Frontal cortex (tissue), 4 donors: ENCODE data around the gene FAAP20. TPM values are rescaled to one million over a fixed set of nuclear protein-coding genes. Genes with fewer than 3 reads are reported as not detected.
"Not testable (repeated sequence)": the region's sequence is repeated elsewhere in the genome, so short reads cannot be mapped to it uniquely, and the experiment has no call there.

Experiments
- DNase-seq, 2 donors: peaks; one replicate each; pipeline ENCODE4 v3.0.0; 2012; ENCODE audit warnings: low spot score in 2 of 2
- FAIRE-seq: peaks from 2 replicates; lab custom pipeline; 2012; peaks lifted over from hg19 to GRCh38; lab: Jason Lieb, UNC
- total RNA-seq: library from RNA; depleted of rRNA; stranded (reverse); fragments of >200 nt; gene quantifications from one replicate; pipeline ENCODE4 v1.2.3, GENCODE V29; 2014
- donor health status: control.
- donor health status: control.
- donor health status: control.

Gene FAAP20
- total RNA-seq, 1 donor from 2014 or later: 19.2 TPM

DNA sequence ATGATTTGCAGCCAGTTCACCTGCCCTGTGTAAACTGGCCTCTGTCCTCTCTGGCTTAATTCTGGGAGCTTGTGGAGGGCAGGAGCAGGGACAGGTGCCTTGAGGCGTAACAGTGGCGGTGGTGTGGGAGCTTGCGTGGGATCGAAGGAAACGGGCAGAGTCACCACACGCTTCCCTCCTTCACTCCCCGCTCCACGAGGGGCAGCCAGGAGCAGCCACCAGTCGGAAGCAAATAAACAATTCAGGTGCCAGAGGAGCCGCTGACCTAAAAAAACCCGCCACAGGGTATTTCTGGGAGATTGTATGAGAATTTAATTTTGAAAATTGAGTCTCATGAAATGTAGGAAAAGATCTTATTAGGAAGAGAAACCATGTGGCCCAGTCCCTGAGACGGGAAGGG lies 26.0 kb downstream of the FAAP20 start:
- DNase-seq (no peak), FAIRE-seq (no peak)

DNA sequence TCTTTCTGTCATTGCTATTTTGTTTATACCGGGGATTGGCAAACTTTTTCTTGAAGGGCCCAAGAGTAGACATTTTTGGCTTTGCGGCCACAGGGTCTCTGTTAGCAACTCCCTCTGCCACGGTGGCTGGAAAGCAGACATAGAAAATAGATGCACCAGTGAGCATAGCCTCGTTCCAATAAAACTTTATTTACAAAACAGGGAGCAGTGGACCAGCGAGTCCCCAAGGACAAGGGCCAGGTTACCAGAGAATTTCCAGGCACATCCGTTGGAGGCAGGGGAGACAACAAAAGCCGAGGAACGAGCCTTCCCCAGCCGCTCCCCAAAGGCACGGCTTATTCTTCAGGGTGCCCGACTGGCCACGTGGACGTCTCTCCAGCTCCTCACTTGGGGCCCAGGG lies 26.5 kb downstream of the FAAP20 start:
- FAIRE-seq (no peak), DNase-seq (no peak)

DNA sequence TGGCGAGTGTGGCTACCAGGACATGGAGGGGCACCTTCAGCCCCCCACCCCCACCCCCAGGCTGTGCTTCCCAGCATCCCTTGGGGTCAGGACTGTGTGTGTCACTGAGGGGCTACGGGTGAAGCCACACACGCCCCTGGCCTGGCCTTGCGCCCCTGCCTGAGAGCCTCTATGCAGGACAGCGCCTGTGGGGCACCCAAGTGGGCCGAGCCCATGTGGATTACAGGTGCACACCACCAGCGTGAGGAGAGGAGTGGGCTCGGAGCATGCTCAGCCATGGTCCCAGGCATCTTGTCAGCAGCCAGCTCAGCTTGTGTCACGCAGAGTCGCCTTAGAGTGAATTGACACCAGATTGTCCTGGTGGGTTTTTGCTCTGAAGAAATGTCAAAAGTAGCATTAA lies 27.9 kb downstream of the FAAP20 start:
- no peak for DNase-seq
- FAIRE-seq: no peak

DNA sequence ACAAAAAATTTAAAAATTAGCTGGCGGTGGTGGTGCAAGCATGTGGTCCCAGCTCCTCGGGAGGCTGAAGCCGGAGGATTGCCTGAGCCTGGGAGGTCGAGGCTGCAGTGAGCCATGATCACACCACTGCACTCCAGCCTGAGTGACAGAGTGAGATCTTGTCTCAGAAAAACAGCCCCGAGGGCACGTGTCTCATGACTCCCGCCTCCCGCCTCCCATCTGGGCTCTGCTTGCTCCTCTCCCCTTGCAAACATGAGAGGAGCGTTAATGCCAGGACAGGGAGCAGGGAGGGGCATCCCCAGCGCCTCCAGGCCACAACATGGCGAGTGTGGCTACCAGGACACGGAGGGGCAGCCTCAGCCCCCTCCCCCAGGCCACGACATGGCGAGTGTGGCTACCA lies 28.3 kb downstream of the FAAP20 start:
- DNase-seq (no peak), FAIRE-seq (no peak)

DNA sequence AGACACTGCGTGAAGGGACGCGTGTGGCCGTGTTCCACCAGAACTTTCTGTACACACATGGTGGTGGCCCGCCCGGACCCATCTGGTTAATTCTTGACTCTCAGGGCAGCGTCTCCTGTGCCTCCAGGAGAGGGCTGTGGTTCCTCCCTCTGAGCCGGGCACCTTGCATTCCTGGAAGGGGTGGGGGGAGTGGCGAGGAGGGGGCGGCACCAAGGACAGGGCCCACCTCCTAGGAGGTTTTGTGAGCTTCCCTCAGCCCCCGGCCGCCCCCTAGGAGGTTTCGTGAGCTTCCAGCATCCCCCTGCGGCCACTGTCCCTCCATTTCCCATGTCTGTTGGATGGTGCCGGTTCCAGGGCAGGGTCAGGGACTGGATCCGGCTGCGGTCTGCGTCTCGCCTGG lies 28.9 kb downstream of the FAAP20 start:
- FAIRE-seq (no peak), DNase-seq (no peak)

DNA sequence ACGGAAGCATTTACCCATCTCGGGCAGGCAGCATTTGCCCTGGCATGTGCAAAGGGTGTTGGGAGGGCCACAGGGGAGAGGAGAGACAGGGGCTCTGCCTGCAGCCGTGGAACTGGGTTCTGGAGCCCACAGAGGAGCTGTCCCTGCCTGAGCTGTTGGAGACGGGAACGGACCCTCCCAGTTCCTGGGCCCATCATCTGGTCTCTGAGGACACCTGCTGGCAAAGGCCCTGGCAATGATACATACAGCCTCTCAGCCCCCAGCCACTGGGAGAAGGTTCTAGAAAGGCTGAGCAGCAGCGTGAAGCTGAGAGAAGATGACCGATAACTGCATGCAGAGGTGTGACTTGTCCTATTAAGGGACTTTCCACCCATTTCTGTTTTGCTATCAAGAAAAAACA lies 31.4 kb downstream of the FAAP20 start:
- no peak for DNase-seq
- FAIRE-seq: no peak

DNA sequence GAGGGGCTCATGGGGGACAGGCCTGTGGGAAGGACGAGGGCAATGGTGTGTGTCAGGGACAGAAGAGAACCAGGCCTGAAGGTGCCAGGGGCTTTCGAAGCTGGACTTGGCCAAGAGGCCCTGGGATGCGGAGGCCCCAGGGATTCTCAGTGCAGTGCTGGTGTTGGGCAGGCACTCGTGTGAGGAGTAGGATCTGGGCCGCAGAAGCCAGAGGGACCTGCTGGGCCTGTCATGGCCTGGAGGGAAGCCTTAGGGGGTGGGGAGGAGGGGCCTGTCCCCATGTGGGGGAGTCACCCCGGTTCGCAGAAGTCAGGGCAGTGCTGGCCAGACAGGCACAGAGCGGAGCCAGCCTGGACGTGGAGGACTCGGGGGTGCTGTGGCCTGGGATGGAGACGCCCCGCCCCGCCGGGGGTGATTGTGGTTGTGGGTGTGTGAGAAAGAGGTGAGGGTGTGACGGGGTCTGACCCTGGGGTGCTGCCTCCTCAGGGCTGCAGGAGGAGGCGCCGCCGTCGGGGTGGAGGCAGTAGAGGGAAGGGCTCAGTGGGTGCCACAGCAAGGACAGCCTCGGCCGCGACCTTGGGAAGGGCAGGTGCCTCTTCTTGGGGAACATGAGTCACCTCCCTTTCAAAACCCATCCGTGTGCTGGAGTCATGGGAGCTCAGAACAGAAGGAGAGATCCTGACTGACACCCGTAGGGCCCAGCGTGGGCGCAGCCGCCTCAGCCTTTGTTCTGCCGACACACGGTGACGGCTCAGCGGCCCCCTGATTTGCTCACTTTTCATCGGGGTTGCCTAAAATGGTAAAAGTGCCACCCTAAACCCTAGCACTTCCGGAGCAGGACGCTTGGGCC lies 33.9 kb downstream of the FAAP20 start:
- FAIRE-seq (no peak), DNase-seq (no peak)

DNA sequence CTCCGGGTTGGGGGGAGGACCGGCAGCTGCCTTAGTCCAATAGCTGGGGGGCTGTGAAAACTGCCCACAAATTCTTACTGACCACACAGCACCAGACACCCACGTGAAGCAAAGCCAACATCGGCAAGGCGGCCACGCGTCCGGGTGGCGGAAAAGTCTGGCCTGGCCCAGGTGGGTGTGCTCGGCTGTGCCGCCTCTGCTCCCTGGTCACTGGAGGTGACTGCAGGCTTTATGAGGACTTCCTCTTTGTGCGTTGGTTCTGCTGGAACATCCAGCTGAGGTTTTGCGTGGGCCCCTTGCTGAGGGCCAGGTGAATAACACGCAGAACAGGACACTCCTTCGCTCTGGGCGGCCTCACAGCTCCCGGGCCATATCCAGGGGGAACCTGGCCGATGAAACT lies 35.4 kb downstream of the FAAP20 start:
- FAIRE-seq: no peak
- DNase-seq: no peak

DNA sequence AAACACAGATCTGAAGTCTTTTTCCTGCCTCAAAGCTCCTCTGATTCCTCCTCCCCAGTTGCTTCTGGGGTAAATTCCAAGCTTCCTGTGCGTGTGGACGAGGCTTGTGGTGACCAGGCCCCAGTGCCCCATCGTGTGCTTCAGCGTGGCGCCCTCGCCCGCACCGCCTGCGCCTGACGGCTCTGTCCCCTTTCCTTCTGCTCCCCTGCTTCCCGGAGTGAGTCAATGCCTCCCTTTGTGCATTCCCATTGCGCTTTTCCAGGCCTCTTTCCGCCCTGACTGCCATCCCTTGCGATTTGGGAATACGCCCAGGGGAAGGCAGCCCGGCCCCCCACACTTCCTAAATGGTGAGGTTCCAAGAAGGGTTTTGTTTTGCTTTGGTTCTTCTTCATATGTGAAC lies 36.3 kb downstream of the FAAP20 start:
- peak in 1 of 2 donors; percentile 57 for DNase-seq
- no peak for FAIRE-seq

DNA sequence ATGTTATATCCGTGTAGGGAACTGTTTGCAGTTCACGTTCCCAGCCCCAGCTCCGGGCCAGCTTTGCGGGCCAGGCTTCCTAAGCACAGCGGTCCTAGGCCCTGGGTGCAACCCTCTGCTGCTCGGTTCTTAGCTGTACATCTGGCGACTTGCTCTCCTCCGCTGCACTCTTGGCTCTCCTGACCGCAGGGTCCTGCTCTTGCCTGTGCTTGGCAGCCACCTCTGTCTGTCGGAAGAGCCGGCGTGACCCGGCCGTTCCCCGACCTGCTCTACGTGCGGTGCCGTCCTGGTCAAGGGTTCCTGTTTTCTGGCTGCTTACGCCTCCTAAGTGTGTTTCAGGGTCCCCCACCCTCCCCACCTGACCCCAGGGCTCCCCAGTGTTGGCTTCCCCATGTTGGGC lies 36.7 kb downstream of the FAAP20 start:
- no peak for FAIRE-seq

DNA sequence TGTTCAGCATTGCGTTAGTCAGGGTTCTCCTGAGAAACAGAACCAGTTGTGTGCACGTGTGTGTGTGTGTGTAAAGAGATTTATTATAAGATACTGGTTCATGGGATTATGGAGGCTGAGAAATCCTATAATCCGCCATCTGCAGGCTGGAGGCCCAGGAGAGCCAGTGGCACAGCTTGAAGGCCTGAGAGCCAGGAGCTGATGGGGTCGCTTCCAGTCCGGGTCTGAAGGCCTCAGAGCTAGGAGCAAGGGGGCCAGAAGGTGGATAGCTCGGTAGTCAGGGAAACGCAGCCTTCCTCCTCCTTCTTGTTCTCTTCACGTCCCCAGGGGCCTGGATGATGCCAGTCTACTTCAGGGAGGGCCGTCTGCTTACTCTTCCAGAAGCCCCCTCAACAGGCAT lies 37.7 kb downstream of the FAAP20 start:
- no peak for FAIRE-seq
- no peak for DNase-seq

More for the DNA sequence above, 36.7 kb downstream of the FAAP20 start:
- no peak for DNase-seq

DNA sequence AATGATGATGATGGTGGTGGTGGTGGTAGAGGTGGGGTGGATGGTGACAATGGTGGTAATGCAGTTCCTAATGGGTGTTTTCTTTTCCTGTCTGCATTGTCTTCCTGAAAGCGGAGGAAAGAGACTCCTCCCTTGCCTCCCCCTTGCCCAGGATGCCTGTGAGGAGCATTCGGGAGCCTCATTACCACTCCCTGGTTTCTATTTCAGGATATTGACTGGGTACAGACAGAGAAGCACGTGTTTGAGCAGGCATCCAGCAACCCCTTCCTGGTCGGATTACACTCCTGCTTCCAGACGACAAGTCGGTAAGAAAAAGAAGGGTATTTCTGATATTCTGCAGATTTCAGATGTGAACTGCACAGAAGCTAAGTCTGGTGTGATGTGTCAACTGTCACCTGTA lies 38.8 kb downstream of the FAAP20 start:
- DNase-seq (no peak), FAIRE-seq (no peak)

DNA sequence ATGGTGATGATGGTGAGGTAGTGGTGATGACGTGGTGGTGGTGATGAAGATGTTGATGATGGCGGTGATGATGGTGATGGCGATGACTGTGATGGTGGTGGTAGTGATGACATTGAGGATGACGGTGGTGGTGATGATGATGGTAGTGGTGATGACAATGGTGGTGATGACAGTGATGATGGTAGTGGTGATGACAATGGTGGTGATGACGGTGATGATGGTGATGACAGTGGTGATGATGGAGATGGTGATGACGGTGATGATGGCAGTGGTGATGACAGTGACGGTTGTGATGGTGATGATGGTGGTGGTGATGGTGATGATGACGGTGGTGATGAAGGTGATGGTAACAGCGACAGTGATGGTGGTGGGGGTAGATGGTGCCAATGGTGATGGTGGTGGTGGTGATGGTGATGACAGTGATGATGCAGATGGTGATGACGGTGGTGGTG lies 39.4 kb downstream of the FAAP20 start:
- DNase-seq (no peak), FAIRE-seq (no peak)

DNA sequence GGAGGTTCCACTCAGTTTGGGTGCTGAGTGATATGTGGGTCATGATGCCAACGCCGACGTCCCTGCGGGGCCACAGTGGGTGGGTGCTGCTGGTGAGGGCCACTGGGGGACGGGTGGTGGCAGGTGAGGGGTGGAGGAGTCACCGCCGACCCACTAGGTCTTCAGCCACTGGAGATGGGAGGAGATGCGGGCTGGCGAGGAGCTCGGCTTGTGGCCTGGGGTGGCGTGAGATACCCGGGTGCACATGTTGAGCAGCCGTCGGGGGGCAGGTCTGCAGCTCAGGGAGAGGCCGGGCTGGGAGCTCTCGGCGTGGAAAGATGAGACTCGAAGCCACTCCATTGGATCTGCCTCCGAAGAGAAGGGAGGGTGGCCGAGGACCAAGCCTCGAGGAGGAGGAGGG lies 40.5 kb downstream of the FAAP20 start:
- DNase-seq (no peak), FAIRE-seq (no peak)

DNA sequence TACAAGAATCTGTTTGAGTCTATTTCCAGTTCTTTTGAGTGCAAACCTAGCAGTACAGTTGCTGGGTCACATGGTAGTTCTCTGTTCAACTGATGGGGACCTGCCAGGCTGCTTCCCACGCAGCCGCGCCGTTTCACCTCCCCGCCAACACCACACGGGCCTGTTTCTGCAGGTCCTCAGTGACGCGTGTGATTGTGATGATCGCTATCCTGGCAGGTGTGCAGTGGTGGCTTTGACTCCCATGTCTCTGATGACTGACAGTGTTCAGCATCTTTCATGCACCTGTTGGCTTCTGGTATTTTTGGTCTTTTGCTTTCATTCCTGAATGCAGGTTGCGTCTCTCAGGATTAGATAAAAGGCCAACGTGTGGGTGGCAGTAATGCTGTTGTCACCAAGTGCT lies 41.6 kb downstream of the FAAP20 start:
- FAIRE-seq (no peak), DNase-seq (no peak)

DNA sequence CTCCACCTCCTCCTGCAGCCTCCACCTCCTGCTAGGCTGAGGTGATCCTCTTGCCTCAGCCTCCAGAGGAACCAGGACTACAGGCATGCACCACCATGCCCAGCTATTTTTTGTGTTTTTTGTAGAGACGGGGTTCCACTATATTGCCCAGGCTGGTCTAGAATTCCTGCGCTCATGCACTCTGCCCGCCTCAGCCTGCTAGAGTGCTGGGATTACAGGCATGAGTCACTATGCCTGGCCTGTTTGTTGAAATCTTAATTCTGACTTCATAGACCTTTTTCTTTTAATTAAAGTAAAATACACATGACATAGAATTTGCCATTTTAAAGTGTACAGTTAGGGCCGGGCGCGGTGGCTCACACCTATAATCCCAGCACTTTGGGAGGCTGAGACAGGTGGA lies 42.7 kb downstream of the FAAP20 start:
- DNase-seq (no peak), FAIRE-seq (no peak)

DNA sequence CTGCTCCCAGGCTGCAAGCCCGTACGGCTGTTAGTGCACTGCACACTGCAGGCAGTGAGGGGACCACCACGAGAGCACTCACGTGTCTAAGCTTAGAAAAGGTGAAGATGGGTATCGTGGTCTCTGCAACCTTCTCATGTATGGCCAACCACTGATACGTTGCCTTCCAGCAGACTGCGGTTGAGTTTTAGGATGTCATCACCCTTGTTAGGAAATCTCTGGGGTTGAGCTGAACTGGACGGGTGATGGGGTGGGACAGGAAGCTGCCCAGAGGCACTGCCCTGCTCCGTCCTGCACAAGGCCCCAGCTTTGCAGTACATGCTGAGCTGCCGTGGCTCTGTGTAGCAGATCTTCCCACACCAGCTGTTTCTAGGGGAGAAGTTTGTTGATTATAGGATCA lies 43.3 kb downstream of the FAAP20 start:
- DNase-seq (no peak), FAIRE-seq (no peak)

DNA sequence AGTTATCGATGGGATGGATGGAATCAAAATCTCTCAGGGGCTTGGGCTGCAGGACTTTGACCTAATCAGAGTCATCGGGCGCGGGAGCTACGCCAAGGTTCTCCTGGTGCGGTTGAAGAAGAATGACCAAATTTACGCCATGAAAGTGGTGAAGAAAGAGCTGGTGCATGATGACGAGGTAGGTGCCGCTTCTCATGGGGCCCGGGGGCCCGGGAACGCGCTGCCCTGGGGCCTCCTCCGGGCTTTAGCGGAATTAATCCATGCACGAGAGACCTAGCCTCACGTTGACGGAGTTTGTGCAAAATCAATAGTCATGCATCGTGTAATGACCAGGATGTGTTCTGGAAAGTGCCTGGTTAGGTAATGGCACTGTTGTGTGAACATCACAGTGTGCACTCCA lies 43.8 kb downstream of the FAAP20 start:
- DNase-seq (no peak), FAIRE-seq (no peak)

DNA sequence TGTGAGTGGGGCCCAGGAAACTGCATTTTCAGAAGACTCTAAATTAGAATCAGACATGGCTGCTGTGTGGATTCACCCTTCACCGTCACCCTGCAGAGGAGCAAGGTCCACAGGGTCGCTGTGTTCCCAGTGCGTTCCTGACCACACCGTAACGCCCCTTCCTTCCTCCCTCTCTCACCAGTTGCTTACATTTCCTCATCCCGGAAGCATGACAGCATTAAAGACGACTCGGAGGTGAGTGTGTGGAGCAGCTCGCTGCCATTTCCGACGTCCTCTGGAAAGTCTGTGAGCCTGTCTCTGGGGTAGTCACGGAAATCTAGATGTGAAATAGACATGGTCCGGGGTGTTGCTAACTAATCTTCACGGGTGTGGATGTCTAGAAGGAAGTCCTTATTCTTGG lies 45.9 kb downstream of the FAAP20 start:
- DNase-seq: no peak
- no peak for FAIRE-seq

DNA sequence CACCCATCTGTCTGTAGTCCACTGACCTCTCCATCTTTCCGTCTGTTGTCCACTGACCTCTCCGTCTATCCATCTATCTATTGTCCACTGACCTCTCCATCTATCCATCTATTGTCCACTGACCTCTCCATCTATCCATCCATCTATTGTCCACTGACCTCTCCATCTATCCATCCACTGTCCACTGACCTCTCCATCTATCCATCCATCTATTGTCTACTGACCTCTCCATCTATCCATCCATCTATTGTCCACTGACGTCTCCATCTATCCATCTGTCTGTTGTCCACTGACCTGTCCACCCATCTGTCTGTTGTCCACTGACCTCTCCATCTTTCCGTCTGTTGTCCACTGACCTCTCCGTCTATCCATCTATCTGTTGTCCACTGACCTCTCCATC lies 46.7 kb downstream of the FAAP20 start:
- not testable (repeated sequence) for DNase-seq, FAIRE-seq

DNA sequence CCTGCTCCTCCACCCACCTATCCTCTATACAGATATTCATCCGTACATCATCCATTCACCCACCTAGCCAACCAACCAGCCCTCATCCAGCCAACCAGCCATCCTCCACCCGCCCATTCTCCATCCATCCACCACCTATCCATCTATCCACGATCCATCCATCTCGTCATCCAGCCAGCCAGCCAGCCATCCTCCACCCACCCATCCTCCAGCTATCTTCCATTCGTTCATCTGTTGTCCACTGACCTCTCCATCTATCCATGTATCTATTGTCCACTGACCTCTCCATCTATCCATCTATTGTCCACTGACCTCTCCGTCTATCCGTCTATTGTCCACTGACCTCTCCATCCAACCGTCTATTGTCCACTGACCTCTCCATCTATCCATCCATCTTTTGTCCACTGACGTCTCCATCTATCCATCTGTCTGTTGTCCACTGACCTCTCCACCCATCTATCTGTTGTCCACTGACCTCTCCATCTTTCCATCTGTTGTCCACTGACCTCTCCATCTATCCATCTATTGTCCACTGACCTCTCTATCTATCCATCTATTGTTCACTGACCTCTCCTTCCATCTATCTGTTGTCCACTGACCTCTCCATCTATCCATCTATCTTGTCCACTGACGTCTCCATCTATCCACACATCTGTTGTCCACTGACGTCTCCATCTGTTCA lies 47.6 kb downstream of the FAAP20 start:
- FAIRE-seq (no peak), DNase-seq (no peak)
